Lower lobe of right lung (tissue), 2 donors: ENCODE results near the gene TCP11L2. TPM values are rescaled to one million over a fixed set of nuclear protein-coding genes. Genes with fewer than 3 reads are reported as not detected.

Source experiments
- ATAC-seq, 2 donors: fragments of 200-7000 bp; cut with Tn5 transposase; one replicate each; pipeline ENCODE4 v1.9.1; 2020 to 2022; ENCODE audit warnings: mild to moderate bottlenecking in 2 of 2, moderate library complexity in 2 of 2
- DNase-seq: peaks from one replicate; pipeline ENCODE4 v3.0.0-alpha.2; 2020
- H3K27ac ChIP-seq: fragments of 200-600 bp; one replicate; pipeline ENCODE4 v1.8.0; 2022
- H3K27me3 ChIP-seq: fragments of 200-600 bp; one replicate; pipeline ENCODE4 v1.8.0; 2022; ENCODE audit warnings: low read depth
- H3K36me3 ChIP-seq: fragments of 200-600 bp; one replicate; pipeline ENCODE4 v1.8.0; 2022; ENCODE audit warnings: mild to moderate bottlenecking
- H3K4me1 ChIP-seq: fragments of 200-600 bp; one replicate; pipeline ENCODE4 v1.8.0; 2022
- H3K4me3 ChIP-seq: fragments of 200-600 bp; one replicate; pipeline ENCODE4 v1.8.0; 2022; ENCODE audit warnings: mild to moderate bottlenecking
- H3K9me3 ChIP-seq: fragments of 200-600 bp; one replicate; pipeline ENCODE4 v1.8.0; 2022
- CTCF ChIP-seq: fragments of 200-600 bp; IDR thresholded peaks from one replicate; pipeline ENCODE4 v1.8.0; 2022; ENCODE audit warnings: antibody characterized with exemption, mild to moderate bottlenecking
- intact Hi-C: fragments of 100-400 bp; cut with DNase I; formaldehyde crosslinking; loops from one replicate; pipeline ENCODE4 v1.11.0; 2022
- total RNA-seq: library from RNA; stranded (reverse); fragmentation: NEBNext Ultra II Directional; extraction: Animal tissue kit (Norgen Biotek cat#: 25700); gene quantifications from one replicate; pipeline ENCODE4 v1.2.1, GENCODE V29; 2021
- donor health status: DM: no; HTN: yes; CAD: no; lungs with severe emphysema.

TCP11L2 gene
- total RNA-seq, 1 donor from 2014 or later = 56.1 TPM

GRCh38 chr12:106276032-106276740 lies 26.3 kb upstream of the TCP11L2 start:
- TF ChIP-seq CTCF = no peak
- Histone ChIP-seq H3K4me1 (peaks cover 5% of the 10 kb centered on the region), H3K36me3 (no peaks in the 10 kb centered on the region), H3K4me3 (no peak overlapping the region), H3K9me3 (no peaks in the 10 kb centered on the region), H3K27me3 (no peaks in the 10 kb centered on the region), H3K27ac (no peak overlapping the region)
- ATAC-seq = no peak
- intact Hi-C loops = no loop called here
- no peak for DNase-seq

GRCh38 chr12:106280106-106280505 lies 22.4 kb upstream of the TCP11L2 start:
- no peaks in the 10 kb centered on the region for H3K9me3 ChIP-seq
- ATAC-seq (no peak), DNase-seq (no peak)
- intact Hi-C loops = loop anchor here (5.0 kb wide), 1 partner anchor 53 kb away; no protein-coding TSS in a partner anchor
- no peak overlapping the region for H3K4me3 ChIP-seq
- no peaks in the 10 kb centered on the region for H3K36me3 ChIP-seq
- H3K4me1 ChIP-seq = peaks cover 4% of the 10 kb centered on the region
- TF ChIP-seq CTCF = no peak
- H3K27ac ChIP-seq = no peak overlapping the region
- no peaks in the 10 kb centered on the region for H3K27me3 ChIP-seq

- Histone ChIP-seq H3K36me3 (no peaks in the 10 kb centered on the region), H3K9me3 (no peaks in the 10 kb centered on the region), H3K4me1 (no peaks in the 10 kb centered on the region), H3K27ac (no peak overlapping the region), H3K4me3 (no peak overlapping the region), H3K27me3 (no peaks in the 10 kb centered on the region)
- TF ChIP-seq CTCF = no peak
- ATAC-seq (no peak), DNase-seq (no peak)
- intact Hi-C loops = loop anchor here (5.0 kb wide), 1 partner anchor 54 kb away; no protein-coding TSS in a partner anchor
Measured at GRCh38 chr12:106281056-106281782, 21.3 kb upstream of the TCP11L2 start.

- Histone ChIP-seq H3K27me3 (no peaks in the 10 kb centered on the region), H3K4me1 (no peaks in the 10 kb centered on the region), H3K27ac (no peak overlapping the region), H3K4me3 (no peak overlapping the region), H3K36me3 (no peaks in the 10 kb centered on the region), H3K9me3 (no peaks in the 10 kb centered on the region)
- no peak for DNase-seq
- peak; percentile 39 to 44 for ATAC-seq
- intact Hi-C loops = loop anchor here (5.0 kb wide), 1 partner anchor 55 kb away; no protein-coding TSS in a partner anchor
- no peak for TF ChIP-seq CTCF
Measured at GRCh38 chr12:106281804-106282203, 20.7 kb upstream of the TCP11L2 start.

GRCh38 chr12:106282457-106283097 lies 20.0 kb upstream of the TCP11L2 start:
- DNase-seq (peak; percentile 63), ATAC-seq (peak; percentile 90 to 93)
- TF ChIP-seq CTCF = peak; percentile 72
- no peak overlapping the region for H3K27ac ChIP-seq
- H3K27me3 ChIP-seq = no peaks in the 10 kb centered on the region
- H3K4me3 ChIP-seq = no peak overlapping the region
- H3K4me1 ChIP-seq = no peaks in the 10 kb centered on the region
- intact Hi-C loops = loop anchor here (5.0 kb wide), 1 partner anchor 55 kb away; no protein-coding TSS in a partner anchor
- H3K36me3 ChIP-seq = no peaks in the 10 kb centered on the region
- no peaks in the 10 kb centered on the region for H3K9me3 ChIP-seq
